NCI-H146 treated with DMSO at 0.1 percent for 48 hours (cell line): ENCODE measurements around the gene PITX1.

Source experiments
- DNase-seq: peaks from one replicate; lab custom pipeline; 2025; ENCODE audit not compliant: unreplicated experiment; lab: John Stamatoyannopoulos, UW

The PITX1 gene

GRCh38 chr5:135042595-135042994, 8.6 kb upstream of the PITX1 start:
- no peak for DNase-seq

DNA sequence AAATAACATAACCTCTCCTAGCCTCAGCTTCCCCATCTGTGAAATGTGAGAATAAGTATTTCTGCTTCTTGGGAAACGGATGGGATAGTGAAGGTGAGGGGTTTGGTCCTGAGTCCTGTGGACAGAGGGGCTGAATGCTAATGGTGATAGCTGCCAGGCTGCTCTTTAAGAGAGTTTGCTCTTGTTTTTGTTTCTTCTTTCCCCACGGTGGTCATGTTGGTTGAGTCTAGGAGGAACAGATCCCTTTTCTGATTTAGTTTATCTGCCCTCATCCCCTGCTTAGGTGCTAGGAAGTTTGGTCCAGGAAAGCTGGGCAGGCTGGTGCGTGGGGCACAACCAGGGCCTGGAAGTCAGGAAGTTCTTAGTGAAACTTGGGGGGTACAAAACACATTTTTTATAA, 7.7 kb upstream of the PITX1 start:
- DNase-seq: no peak

- DNase-seq: no peak
Measured at GRCh38 chr5:135041145-135041587, 7.1 kb upstream of the PITX1 start.

- DNase-seq: no peak
Measured at GRCh38 chr5:135040333-135041144, 6.5 kb upstream of the PITX1 start.

- no peak for DNase-seq
Measured at GRCh38 chr5:135040034-135040332, 6.0 kb upstream of the PITX1 start.

DNA sequence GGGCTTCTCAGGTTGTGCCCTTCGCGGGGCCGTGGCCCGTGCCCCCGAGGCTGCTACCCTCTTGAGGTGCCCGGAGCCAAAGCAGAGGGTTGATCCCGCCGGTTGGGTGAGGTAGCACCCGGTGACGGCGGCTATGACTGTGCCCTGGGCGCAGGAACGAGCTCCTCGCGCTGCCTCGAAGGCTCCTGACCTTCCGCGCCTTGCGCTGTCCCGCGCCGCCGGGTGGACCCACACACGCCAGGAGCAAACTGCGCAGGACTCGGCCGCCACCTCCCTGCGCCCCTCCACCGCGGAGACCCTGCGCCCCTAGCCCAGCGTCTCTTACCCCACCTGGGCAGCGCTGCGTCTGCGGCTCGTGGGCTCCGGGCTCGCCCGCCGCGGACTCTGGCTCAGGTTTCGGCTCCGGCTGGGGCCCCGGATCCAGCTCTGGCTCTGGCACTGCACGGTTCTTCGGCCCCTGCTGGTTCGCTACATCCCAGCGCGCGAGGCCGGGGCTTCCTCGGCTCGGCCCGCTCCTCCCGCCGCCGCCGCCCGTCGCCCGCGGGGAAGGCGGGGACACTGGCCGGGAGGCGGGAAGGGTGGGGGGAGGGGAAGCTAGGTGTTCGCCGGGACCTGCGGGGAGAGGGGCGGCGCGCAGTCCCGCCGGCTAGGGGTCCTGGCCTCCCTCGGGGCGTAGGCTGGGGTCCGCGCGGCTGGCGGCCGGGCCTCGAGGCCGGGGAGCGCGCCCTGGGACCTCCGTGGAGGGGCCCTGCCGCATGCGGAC, 5.4 kb upstream of the PITX1 start:
- DNase-seq: no peak

DNA sequence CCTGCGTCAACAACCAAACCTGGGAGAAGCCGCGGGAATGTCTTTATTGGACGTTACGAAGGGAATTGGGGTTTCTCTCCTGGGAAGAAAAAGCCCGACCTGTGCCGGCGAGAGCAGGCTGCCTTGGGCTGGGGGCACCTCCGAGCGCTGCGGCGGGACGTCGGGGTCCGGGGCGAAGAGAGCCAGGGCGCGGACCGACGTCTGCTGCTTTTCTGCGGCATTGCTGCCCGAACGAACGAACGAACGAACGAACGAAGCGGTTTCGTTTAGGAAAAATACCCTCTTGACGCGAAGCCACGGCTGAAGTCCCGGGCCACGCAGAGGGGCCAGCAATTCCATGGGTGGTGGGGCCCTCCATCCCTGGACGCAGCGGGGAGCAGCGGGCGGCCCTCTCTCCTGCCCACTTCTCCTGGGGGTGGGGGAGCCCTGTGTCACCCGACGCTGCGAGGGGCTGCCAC, 4.8 kb upstream of the PITX1 start:
- DNase-seq: no peak

- no peak for DNase-seq
Measured at GRCh38 chr5:135038205-135038812, 4.3 kb upstream of the PITX1 start.

DNA sequence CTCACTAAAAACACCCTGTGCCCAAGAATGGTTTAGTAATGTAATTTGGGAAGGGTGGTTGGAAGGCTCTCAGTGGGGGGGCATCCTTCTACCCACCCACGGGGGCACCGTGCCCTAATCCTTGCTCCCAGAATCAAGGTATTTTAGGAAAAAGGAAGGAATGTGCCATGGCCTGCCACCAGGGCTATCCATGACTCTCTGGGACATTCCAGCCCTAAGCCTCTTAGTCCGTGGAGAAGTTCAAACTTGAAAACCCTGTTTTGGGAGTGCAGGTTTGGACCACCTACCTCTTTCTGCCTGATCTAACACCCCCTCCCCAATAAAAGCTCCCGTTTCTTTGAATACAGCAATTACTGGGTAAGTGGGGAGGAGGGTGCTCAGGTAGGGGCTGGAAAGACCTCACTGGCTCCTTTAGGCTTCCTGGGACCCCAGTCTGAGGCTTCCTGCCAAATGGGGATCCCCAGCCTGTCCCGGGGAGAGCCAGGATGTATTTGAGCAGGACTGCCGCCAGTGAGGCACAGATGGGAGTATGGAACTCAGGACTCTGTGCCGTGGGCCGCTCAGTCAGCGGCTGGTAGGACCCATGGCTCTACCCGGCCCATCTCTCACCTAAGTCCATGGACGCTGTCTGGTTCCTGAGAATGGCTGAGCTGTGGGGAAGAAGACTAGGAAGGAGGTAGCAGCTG, 3.6 kb upstream of the PITX1 start:
- DNase-seq: no peak

DNA sequence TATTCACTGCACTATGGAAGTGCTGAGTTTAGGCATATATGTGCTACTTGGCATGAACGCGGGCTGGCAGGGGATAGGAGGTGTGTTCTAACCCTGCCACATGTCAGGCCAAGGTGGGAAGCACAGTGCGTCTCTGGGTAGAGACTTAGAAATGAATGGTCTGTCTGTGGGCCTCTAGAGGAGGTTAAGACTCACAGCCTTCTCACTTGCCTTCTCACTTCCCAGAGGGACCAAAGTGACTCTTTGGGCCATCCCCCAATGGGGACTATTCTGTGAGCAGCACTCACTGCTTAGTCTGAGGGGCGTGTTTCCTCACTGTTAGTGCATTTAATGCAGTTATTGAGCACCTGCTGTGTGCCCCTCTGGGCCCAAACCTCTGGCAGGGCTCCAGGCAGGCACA, 2.4 kb upstream of the PITX1 start:
- DNase-seq: no peak

GRCh38 chr5:135035678-135036030, 1.6 kb upstream of the PITX1 start:
- DNase-seq: no peak

DNA sequence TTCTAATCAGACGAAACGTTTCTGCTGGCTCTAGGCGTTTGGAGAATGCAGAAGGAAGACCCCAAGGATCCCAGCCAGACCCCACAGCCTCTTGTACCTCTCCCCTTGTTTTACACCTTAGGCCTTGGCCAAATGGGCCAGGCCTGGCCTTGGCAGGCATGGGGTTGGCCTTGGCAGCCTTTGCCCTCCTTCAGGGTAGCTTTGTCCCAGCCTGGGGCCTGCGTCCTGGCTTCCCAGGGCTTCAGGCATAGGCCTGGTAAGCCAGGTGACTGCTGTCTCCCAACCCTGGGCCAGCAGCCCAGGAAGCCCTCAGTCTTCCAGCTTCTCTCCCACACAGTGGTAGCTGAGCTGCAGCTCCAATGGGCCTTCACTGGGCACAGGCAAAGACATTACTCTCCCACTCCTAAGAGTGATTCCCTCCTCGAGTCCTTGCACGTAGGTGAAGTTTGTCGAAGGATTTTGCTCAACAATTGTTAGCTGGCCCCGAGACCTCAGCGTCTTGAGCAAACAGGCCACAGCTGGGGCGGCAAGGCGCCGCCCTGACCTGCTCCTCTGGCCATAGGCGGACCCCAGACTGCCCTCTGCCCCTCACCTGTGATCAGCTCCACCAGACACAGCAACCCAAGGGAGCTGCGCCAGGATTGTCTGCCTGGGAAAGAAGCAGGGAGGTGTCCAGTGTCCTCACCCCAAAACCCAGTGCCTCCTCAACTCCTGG, 1.1 kb upstream of the PITX1 start:
- DNase-seq: no peak

GRCh38 chr5:135034236-135034962, 371 bp upstream of the PITX1 start:
- peak; percentile 18 for DNase-seq

- DNase-seq: peak; percentile 26
Measured at GRCh38 chr5:135032999-135033861, 798 bp downstream of the PITX1 start.

- no peak for DNase-seq
Measured at GRCh38 chr5:135032695-135032998, 1.4 kb downstream of the PITX1 start.

GRCh38 chr5:135031813-135032694, 2.0 kb downstream of the PITX1 start:
- no peak for DNase-seq

DNA sequence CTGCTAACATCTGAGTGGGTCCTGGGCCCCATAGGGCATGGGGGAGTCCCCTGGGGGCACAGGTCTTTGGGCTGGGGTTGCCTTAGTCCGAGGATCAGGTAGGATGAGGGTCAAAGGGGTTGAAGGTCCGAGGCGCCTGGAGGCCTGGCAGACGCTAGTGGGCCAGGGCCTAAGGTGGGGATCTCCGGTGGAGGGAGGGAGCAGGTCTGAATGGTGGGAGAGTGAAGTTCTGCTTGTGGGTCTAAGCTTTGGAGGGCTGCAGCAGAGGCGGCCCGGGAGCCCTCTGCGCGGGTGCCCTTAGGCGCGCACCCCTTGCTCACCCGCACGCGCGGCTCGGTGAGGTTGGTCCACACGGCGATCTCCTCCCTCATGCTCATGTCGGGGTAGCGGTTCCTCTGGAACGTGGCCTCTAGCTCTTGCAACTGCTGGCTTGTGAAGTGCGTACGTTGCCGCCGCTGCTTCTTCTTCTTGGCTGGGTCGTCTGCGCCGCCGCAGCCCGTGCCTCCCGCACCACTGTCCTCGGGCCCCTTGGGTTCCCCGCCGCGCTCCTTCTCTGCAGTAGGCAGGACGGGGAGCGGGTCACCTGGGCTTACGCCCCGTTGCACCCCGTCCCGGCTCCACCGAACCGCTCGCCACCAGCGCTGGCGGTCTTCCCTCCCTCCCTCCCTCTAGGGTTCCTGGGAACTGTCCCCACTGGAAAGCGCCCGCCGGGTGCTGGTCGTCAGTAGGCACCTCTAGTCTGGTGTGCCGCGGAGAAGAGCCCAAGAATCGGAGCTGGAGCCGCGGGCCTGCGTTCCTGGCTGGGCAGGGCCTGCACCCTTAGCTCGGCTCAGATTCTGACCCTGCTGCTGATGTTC, 2.8 kb downstream of the PITX1 start:
- DNase-seq: no peak
